ENCODE measurements around the gene COL9A3.

DNA sequence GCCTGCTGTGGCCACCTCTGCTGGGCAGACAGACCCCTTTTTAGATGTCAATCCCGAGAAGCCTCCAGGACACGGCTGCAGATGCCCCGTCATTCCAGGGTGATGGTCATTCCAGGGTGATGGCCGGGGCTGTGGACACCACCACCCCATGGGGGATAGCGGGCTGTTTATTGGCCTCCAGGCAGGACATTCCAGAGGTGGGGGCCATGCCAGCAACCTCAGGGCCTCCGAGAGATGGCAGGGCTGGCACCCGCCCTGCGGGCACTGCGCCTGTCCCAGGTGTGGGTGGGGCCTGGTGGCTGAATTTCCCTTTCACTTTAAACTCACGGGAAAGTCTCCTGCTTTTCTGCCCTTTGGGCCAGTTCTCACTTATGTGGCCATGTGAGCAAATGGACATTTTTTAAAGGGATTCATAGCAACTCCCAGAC is 14.5 kb downstream of the COL9A3 start:
- no peak for TF ChIP-seq CTCF (IDR thresholded peaks at IDR 0.05)
- TF ChIP-seq POLR2A (IDR thresholded peaks at IDR 0.05): no peak
